ENCODE results near the gene WDR46.

- no peak for TF ChIP-seq CTCF (IDR thresholded peaks at IDR 0.05; ENCODE audit: low read depth, low read length, poor library complexity, severe bottlenecking)
- no peak for TF ChIP-seq EZH2phosphoT487 (IDR thresholded peaks at IDR 0.05; ENCODE audit: borderline replicate concordance, low read length)
Observed at GRCh38 chr6:33249732-33250630, 39.1 kb downstream of the WDR46 start.
